A549 (cell line): Measurements from ENCODE around the gene PODXL2. TPM values are rescaled to one million over a fixed set of nuclear protein-coding genes. Genes with fewer than 3 reads are reported as not detected.

Experiments used
- ATAC-seq, 2 experiments: fragments of 200-7000 bp in 1 of 2; fragments of >200 bp in 1 of 2; cut with Nextera tagmentation in 1 of 2; cut with Tn5 transposase in 1 of 2; 3 replicates each; pipeline versions ENCODE4 v1.8.0 to v1.9.1; 2018 to 2020; ENCODE audit warnings: mild to moderate bottlenecking in 1 of 2, moderate library complexity in 1 of 2
- CTCF ChIA-PET: fragments of 300-600 bp; sonication (Branson Sonifier 250); formaldehyde crosslinking; extraction: SDS; loops from one replicate; lab custom pipeline; 2021; ENCODE audit warnings: antibody characterized with exemption, inconsistent platforms; lab: Yijun Ruan, JAX
- POLR2A ChIA-PET: fragments of 350-600 bp; formaldehyde crosslinking; extraction: SDS; loops from one replicate; lab custom pipeline; 2021; ENCODE audit warnings: antibody characterized with exemption, inconsistent platforms; lab: Yijun Ruan, JAX
- DNase-seq, 2 experiments: peaks; one replicate each; pipeline versions ENCODE4 v3.0.0 to v3.0.0-alpha.2; 2011 to 2016; ENCODE audit warnings: low read depth in 1 of 2, low spot score in 1 of 2
- FAIRE-seq: peaks from 2 replicates; lab custom pipeline; 2011; peaks lifted over from hg19 to GRCh38; lab: Jason Lieb, UNC
- H3K27ac ChIP-seq, 2 experiments: fragments of >200 bp; sonication (Bioruptor Twin); formaldehyde crosslinking; 3 replicates each; pipeline ENCODE4 v1.5.1; 2016 to 2017
- H3K4me1 ChIP-seq: fragments of >200 bp; sonication (Bioruptor Twin); formaldehyde crosslinking; 3 replicates; pipeline ENCODE4 v1.6.1; 2016
- H3K4me2 ChIP-seq: fragments of >200 bp; sonication (Bioruptor Twin); formaldehyde crosslinking; 3 replicates; pipeline ENCODE4 v1.6.1; 2016
- H3K4me3 ChIP-seq: fragments of >200 bp; sonication (Bioruptor Twin); formaldehyde crosslinking; 3 replicates; pipeline ENCODE4 v1.5.1; 2016
- H3K9me3 ChIP-seq: fragments of >200 bp; sonication (Bioruptor Twin); formaldehyde crosslinking; 3 replicates; pipeline ENCODE4 v1.6.1; 2016
- CEBPB ChIP-seq, 2 experiments: fragments of >200 bp in 1 of 2; sonication (Bioruptor Twin) in 1 of 2; formaldehyde crosslinking in 1 of 2; IDR thresholded peaks; 2 replicates each; pipeline ENCODE4 v1.6.1; 2012 to 2016
- EHF ChIP-seq: fragments of 250-450 bp; sonication (Bioruptor Pico); IDR thresholded peaks from 2 replicates; pipeline ENCODE4 v1.5.0; 2020; ENCODE audit warnings: mild to moderate bottlenecking
- EP300 ChIP-seq, 2 experiments: fragments of >200 bp; sonication (Bioruptor Twin); formaldehyde crosslinking; IDR thresholded peaks; 2 replicates in 1 of 2; 3 replicates in 1 of 2; pipeline ENCODE4 v1.6.1; 2016 to 2017
- ESRRA ChIP-seq: fragments of 150-350 bp; IDR thresholded peaks from 2 replicates; pipeline ENCODE4 v1.6.1; 2014; ENCODE audit warnings: mild to moderate bottlenecking, low read length, borderline replicate concordance
- FOSB ChIP-seq: fragments of 250-450 bp; sonication (Bioruptor Pico); IDR thresholded peaks from 2 replicates; pipeline ENCODE4 v1.5.0; 2020; ENCODE audit warnings: mild to moderate bottlenecking, moderate library complexity
- FOSL2 ChIP-seq, 2 experiments: fragments of 450-650 bp in 1 of 2; fragments of >200 bp in 1 of 2; sonication (Bioruptor Twin) in 1 of 2; formaldehyde crosslinking; IDR thresholded peaks; 2 replicates each; pipeline versions ENCODE4 v1.5.0 to v1.6.1; 2016 to 2020; ENCODE audit warnings: mild to moderate bottlenecking in 1 of 2, moderate library complexity in 1 of 2
- HDAC2 ChIP-seq: fragments of 200-600 bp; sonication (generic); IDR thresholded peaks from 2 replicates; pipeline ENCODE4 v1.6.1; 2016
- HOXA7 ChIP-seq: fragments of 250-450 bp; sonication (Bioruptor Pico); IDR thresholded peaks from 2 replicates; pipeline ENCODE4 v1.5.0; 2020; ENCODE audit warnings: mild to moderate bottlenecking, moderate library complexity
- HOXB5 ChIP-seq: fragments of 250-450 bp; sonication (Bioruptor Pico); IDR thresholded peaks from 2 replicates; pipeline ENCODE4 v1.5.0; 2020; ENCODE audit warnings: mild to moderate bottlenecking, moderate library complexity
- JUN ChIP-seq, 2 experiments: fragments of >200 bp; sonication (Bioruptor Twin); formaldehyde crosslinking; IDR thresholded peaks; 2 replicates in 1 of 2; 3 replicates in 1 of 2; pipeline ENCODE4 v1.6.1; 2016 to 2017
- JUNB ChIP-seq: fragments of >200 bp; sonication (Bioruptor Twin); formaldehyde crosslinking; IDR thresholded peaks from 2 replicates; pipeline ENCODE4 v1.6.1; 2016
- KDM5A ChIP-seq: fragments of 200-600 bp; sonication (generic); IDR thresholded peaks from 2 replicates; pipeline ENCODE4 v1.6.1; 2016; ENCODE audit warnings: antibody characterized with exemption, mild to moderate bottlenecking
- MAFK ChIP-seq: fragments of 450-650 bp; IDR thresholded peaks from 2 replicates; pipeline ENCODE4 v1.6.1; 2014; ENCODE audit not compliant: partially characterized antibody
- MAZ ChIP-seq: fragments of 150-350 bp; IDR thresholded peaks from 2 replicates; pipeline ENCODE4 v1.6.1; 2014; ENCODE audit warnings: antibody characterized with exemption, low read depth, low read length, borderline replicate concordance
- MYC ChIP-seq: IDR thresholded peaks from 2 replicates; pipeline ENCODE4 v1.6.1; 2012; ENCODE audit warnings: mild to moderate bottlenecking, inconsistent platforms, low read length, improper control_type of control experiment, borderline replicate concordance
- NFE2L2 ChIP-seq: fragments of 150-350 bp; conservative IDR thresholded peaks from 2 replicates; pipeline ENCODE4 v1.6.1; 2014; ENCODE audit warnings: low read length
- NPAS2 ChIP-seq: fragments of 250-450 bp; sonication (Bioruptor Pico); IDR thresholded peaks from 2 replicates; pipeline ENCODE4 v1.8.0; 2022; ENCODE audit warnings: mild to moderate bottlenecking, moderate library complexity, borderline replicate concordance
- NR3C1 ChIP-seq: fragments of >200 bp; sonication (Bioruptor Twin); formaldehyde crosslinking; IDR thresholded peaks from 3 replicates; pipeline ENCODE4 v1.6.1; 2017
- PBX3 ChIP-seq: IDR thresholded peaks from 2 replicates; pipeline ENCODE4 v1.6.1; 2012
- PHF8 ChIP-seq: fragments of 200-600 bp; sonication (generic); IDR thresholded peaks from 2 replicates; pipeline ENCODE4 v1.6.1; 2016; ENCODE audit warnings: low read depth, mild to moderate bottlenecking, antibody characterized with exemption, moderate library complexity, borderline replicate concordance
- POLR2A ChIP-seq: IDR thresholded peaks from 2 replicates; pipeline ENCODE4 v1.6.1; 2012; ENCODE audit warnings: mild to moderate bottlenecking, low read length
- RAD21 ChIP-seq, 2 experiments: fragments of >200 bp in 1 of 2; sonication (Bioruptor Twin) in 1 of 2; formaldehyde crosslinking in 1 of 2; IDR thresholded peaks in 1 of 2; conservative IDR thresholded peaks in 1 of 2; 2 replicates in 1 of 2; 3 replicates in 1 of 2; pipeline ENCODE4 v1.6.1; 2012 to 2018; ENCODE audit warnings: inconsistent platforms in 1 of 2
- RFX5 ChIP-seq: fragments of 450-650 bp; IDR thresholded peaks from 2 replicates; pipeline ENCODE4 v1.7.1; 2014; ENCODE audit warnings: antibody characterized with exemption, mild to moderate bottlenecking, moderate library complexity
- SMC3 ChIP-seq: fragments of >200 bp; sonication (Bioruptor Twin); formaldehyde crosslinking; IDR thresholded peaks from 3 replicates; pipeline ENCODE4 v1.6.1; 2018; ENCODE audit warnings: inconsistent platforms
- SREBF2 ChIP-seq: fragments of 450-650 bp; IDR thresholded peaks from 2 replicates; pipeline ENCODE4 v1.6.1; 2014; ENCODE audit warnings: mild to moderate bottlenecking, moderate library complexity
- TP53 ChIP-seq: fragments of 250-450 bp; sonication (Bioruptor Pico); IDR thresholded peaks from 2 replicates; pipeline ENCODE4 v1.5.0; 2021; ENCODE audit warnings: mild to moderate bottlenecking, moderate library complexity
- ZC3H11A ChIP-seq: fragments of 450-650 bp; IDR thresholded peaks from 2 replicates; pipeline ENCODE4 v1.6.1; 2014; ENCODE audit warnings: antibody characterized with exemption, mild to moderate bottlenecking
- ZSCAN20 ChIP-seq: fragments of 250-450 bp; sonication (Bioruptor Pico); IDR thresholded peaks from 2 replicates; pipeline ENCODE4 v1.8.0; 2022; ENCODE audit warnings: mild to moderate bottlenecking, moderate library complexity
- WGBS: methylation state at CpG from one replicate; pipeline ENCODE4 v1.1.6; 2017; ENCODE audit errors: missing lambda C conversion rate; 5-methylcytosine and 5-hydroxymethylcytosine counted together
- polyA plus RNA-seq, 4 experiments: library from polyadenylated mRNA; depleted of rRNA in 3 of 4; stranded (reverse); fragments of >200 nt; fragmentation: RNase III in 1 of 4; extraction: RNeasy Plus Mini Kit Qiagen cat#74134 plus additional on column Dnase treatment in 1 of 4; gene quantifications; 2 replicates in 3 of 4; 3 replicates in 1 of 4; pipeline ENCODE4 v1.2.3, GENCODE V29; 2011 to 2017
- TF ChIP-seq, protein P1 (sequence below): fragments of >200 bp; sonication (Bioruptor Twin); formaldehyde crosslinking; IDR thresholded peaks from 3 replicates; pipeline ENCODE4 v1.6.1; 2016
- TF ChIP-seq, protein P2 (sequence below): fragments of >200 bp; sonication (Bioruptor Twin); formaldehyde crosslinking; IDR thresholded peaks from 2 replicates; pipeline ENCODE4 v1.6.1; 2016
- TF ChIP-seq, protein P3 (sequence below): IDR thresholded peaks from 2 replicates; pipeline ENCODE4 v1.6.1; 2012; ENCODE audit warnings: low read depth, borderline replicate concordance

PODXL2 gene
- polyA plus RNA-seq, 2 of the 4 experiments (the other 2 are of a cell fraction) = 4.2 to 5.5 TPM

GRCh38 chr3:127622772-127623576 lies 6.0 kb upstream of the PODXL2 start:
- ATAC-seq (peak in 1 of 2 experiments; percentile 29; a peak in 2 of 6 replicates), FAIRE-seq (no peak)

GRCh38 chr3:127624063-127624462 lies 4.9 kb upstream of the PODXL2 start:
- H3K4me1 ChIP-seq = no peaks in the 10 kb centered on the region
- FAIRE-seq = no peak
- no peak overlapping the region for H3K4me2 ChIP-seq
- DNase-seq = no peak
- no peak overlapping the region for H3K27ac ChIP-seq
- 82% methylated on average over 5 of the region's 5 CpGs for WGBS
- POLR2A ChIA-PET = no interaction called here
- no peak overlapping the region for H3K4me3 ChIP-seq
- TF ChIP-seq HDAC2 = no peak
- TF ChIP-seq KDM5A = no peak
- TF ChIP-seq FOSL2 (IDR thresholded peaks at IDR 0.05) = no peak
- no peak for TF ChIP-seq FOSL2 (CRISPR knock-in tag; IDR thresholded peaks at IDR 0.05)
- TF ChIP-seq PHF8 = no peak
- 0 out of 3 replicates have a peak, but pooled peaks cover 3% of the 10 kb centered on the region for H3K9me3 ChIP-seq
- no peak for ATAC-seq
- CTCF ChIA-PET = no interaction called here

More at GRCh38 chr3:127622772-127623576, 6.0 kb upstream of the PODXL2 start:
- ChIA-PET POLR2A (no interaction called here), CTCF (no interaction called here)
- no peak for DNase-seq
- Histone ChIP-seq H3K4me3 (no peak overlapping the region), H3K4me2 (no peak overlapping the region), H3K9me3 (no peaks in the 10 kb centered on the region), H3K27ac (no peak overlapping the region), H3K4me1 (no peaks in the 10 kb centered on the region)
- 94% methylated on average over 8 of the region's 8 CpGs for WGBS
- TF ChIP-seq NPAS2 (CRISPR knock-in tag) = no peak
- no peak for TF ChIP-seq HOXB5 (CRISPR knock-in tag)
- TF ChIP-seq, protein P1, sequence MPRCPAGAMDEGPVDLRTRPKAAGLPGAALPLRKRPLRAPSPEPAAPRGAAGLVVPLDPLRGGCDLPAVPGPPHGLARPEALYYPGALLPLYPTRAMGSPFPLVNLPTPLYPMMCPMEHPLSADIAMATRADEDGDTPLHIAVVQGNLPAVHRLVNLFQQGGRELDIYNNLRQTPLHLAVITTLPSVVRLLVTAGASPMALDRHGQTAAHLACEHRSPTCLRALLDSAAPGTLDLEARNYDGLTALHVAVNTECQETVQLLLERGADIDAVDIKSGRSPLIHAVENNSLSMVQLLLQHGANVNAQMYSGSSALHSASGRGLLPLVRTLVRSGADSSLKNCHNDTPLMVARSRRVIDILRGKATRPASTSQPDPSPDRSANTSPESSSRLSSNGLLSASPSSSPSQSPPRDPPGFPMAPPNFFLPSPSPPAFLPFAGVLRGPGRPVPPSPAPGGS = no peak
- TF ChIP-seq HOXA7 (CRISPR knock-in tag) = no peak
- TF ChIP-seq JUNB = no peak
- TF ChIP-seq MAZ = no peak
- TF ChIP-seq JUN (IDR thresholded peaks at IDR 0.05) = no peak
- TF ChIP-seq FOSB (CRISPR knock-in tag) = no peak
- no peak for TF ChIP-seq ZC3H11A
- no peak for TF ChIP-seq PBX3
- TF ChIP-seq POLR2A = no peak
- TF ChIP-seq EHF (CRISPR knock-in tag) = no peak

GRCh38 chr3:127625821-127626220 lies 3.2 kb upstream of the PODXL2 start:
- CTCF ChIA-PET = interaction anchor here (1.2 kb wide), 1 partner anchor 50 kb away, joined by 4 read pairs; no protein-coding TSS in a partner anchor
- H3K4me3 ChIP-seq = no peak overlapping the region
- no peak overlapping the region for H3K27ac ChIP-seq
- 0 out of 3 replicates have a peak, but pooled peaks cover 3% of the 10 kb centered on the region for H3K9me3 ChIP-seq
- no peak for DNase-seq
- WGBS = 44% methylated on average over 2 of the region's 2 CpGs
- H3K4me2 ChIP-seq = no peak overlapping the region
- POLR2A ChIA-PET = no interaction called here
- no peak for FAIRE-seq
- peaks cover 6% of the 10 kb centered on the region; the same call in 1 of the 3 replicates for H3K4me1 ChIP-seq
- no peak for ATAC-seq
- no peak for TF ChIP-seq SREBF2
- no peak for TF ChIP-seq MYC
- TF ChIP-seq CEBPB (IDR thresholded peaks at IDR 0.05) = no peak
- no peak for TF ChIP-seq HDAC2
- no peak for TF ChIP-seq MAFK
- no peak for TF ChIP-seq NR3C1
- no peak for TF ChIP-seq RAD21 (conservative IDR thresholded peaks at IDR 0.05 in 1 of 2, IDR thresholded peaks at IDR 0.05 in 1 of 2)
- TF ChIP-seq, protein P2, sequence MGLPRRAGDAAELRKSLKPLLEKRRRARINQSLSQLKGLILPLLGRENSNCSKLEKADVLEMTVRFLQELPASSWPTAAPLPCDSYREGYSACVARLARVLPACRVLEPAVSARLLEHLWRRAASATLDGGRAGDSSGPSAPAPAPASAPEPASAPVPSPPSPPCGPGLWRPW = no peak
- no peak for TF ChIP-seq PHF8
- TF ChIP-seq ESRRA = no peak
- TF ChIP-seq TP53 (CRISPR knock-in tag) = no peak
- TF ChIP-seq ZSCAN20 (CRISPR knock-in tag) = no peak
- no peak for TF ChIP-seq FOSL2 (IDR thresholded peaks at IDR 0.05)
- TF ChIP-seq FOSL2 (CRISPR knock-in tag; IDR thresholded peaks at IDR 0.05) = no peak
- TF ChIP-seq EP300 (IDR thresholded peaks at IDR 0.05) = no peak
- TF ChIP-seq SMC3 = no peak
- TF ChIP-seq, protein P3, sequence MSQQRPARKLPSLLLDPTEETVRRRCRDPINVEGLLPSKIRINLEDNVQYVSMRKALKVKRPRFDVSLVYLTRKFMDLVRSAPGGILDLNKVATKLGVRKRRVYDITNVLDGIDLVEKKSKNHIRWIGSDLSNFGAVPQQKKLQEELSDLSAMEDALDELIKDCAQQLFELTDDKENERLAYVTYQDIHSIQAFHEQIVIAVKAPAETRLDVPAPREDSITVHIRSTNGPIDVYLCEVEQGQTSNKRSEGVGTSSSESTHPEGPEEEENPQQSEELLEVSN = no peak
- TF ChIP-seq RFX5 = no peak
- TF ChIP-seq NFE2L2 = no peak
